H9 (cell line): ENCODE data around the gene STX8. TPM values are rescaled to one million over a fixed set of nuclear protein-coding genes. Genes with fewer than 3 reads are reported as not detected.

Experiments used
- DNase-seq: peaks from one replicate; pipeline ENCODE4 v3.0.0-alpha.2; 2017
- H2AFZ ChIP-seq: one replicate; pipeline ENCODE4 v1.6.1; 2013; ENCODE audit warnings: mild to moderate bottlenecking, low read length, control low read depth, moderate library complexity
- H2AK5ac ChIP-seq: 2 replicates; pipeline ENCODE4 v1.6.1; 2013; ENCODE audit warnings: low read length, control low read depth, mixed read lengths; ENCODE audit not compliant: insufficient read length
- H2BK120ac ChIP-seq: one replicate; pipeline ENCODE4 v1.6.1; 2013; ENCODE audit warnings: low read depth, mild to moderate bottlenecking, low read length, control low read depth, inconsistent platforms; ENCODE audit not compliant: poor library complexity, severe bottlenecking
- H2BK12ac ChIP-seq: 2 replicates; pipeline ENCODE4 v1.6.1; 2013; ENCODE audit warnings: low read length, control low read depth, mixed read lengths, low read depth; ENCODE audit not compliant: insufficient read length
- H2BK15ac ChIP-seq: 2 replicates; pipeline ENCODE4 v1.6.1; 2013; ENCODE audit warnings: low read depth, low read length, control low read depth
- H2BK20ac ChIP-seq: one replicate; pipeline ENCODE4 v1.6.1; 2013; ENCODE audit warnings: low read depth, mild to moderate bottlenecking, low read length, control low read depth, inconsistent platforms; ENCODE audit not compliant: poor library complexity, severe bottlenecking
- H2BK5ac ChIP-seq: 2 replicates; pipeline ENCODE4 v1.6.1; 2013; ENCODE audit warnings: low read length, control low read depth, mixed read lengths; ENCODE audit not compliant: insufficient read length
- H3K14ac ChIP-seq: 2 replicates; pipeline ENCODE4 v1.6.1; 2013; ENCODE audit warnings: low read length, control low read depth; ENCODE audit not compliant: insufficient read depth
- H3K18ac ChIP-seq: 2 replicates; pipeline ENCODE4 v1.6.1; 2013; ENCODE audit warnings: low read depth, mild to moderate bottlenecking, mixed read lengths, low read length, control low read depth; ENCODE audit not compliant: insufficient read length
- H3K23ac ChIP-seq: 2 replicates; pipeline ENCODE4 v1.6.1; 2013; ENCODE audit warnings: low read length, control low read depth, mixed read lengths, low read depth; ENCODE audit not compliant: insufficient read length
- H3K23me2 ChIP-seq: 2 replicates; pipeline ENCODE4 v1.6.1; 2013; ENCODE audit warnings: low read depth, mild to moderate bottlenecking, mixed read lengths, low read length, control low read depth; ENCODE audit not compliant: insufficient read length, poor library complexity, severe bottlenecking
- H3K27ac ChIP-seq: 2 replicates; pipeline ENCODE4 v1.5.1; 2013; ENCODE audit warnings: low read length, control low read depth, mixed read lengths, low read depth; ENCODE audit not compliant: insufficient read length
- H3K27me3 ChIP-seq: 2 replicates; pipeline ENCODE4 v1.6.1; 2013; ENCODE audit warnings: low read length, control low read depth, inconsistent platforms; ENCODE audit not compliant: insufficient read depth
- H3K4ac ChIP-seq: 2 replicates; pipeline ENCODE4 v1.6.1; 2013; ENCODE audit warnings: low read depth, mild to moderate bottlenecking, control low read depth, inconsistent platforms, low read length, moderate library complexity
- H3K4me1 ChIP-seq: 2 replicates; pipeline ENCODE4 v1.6.1; 2013; ENCODE audit warnings: low read length, control low read depth, inconsistent platforms; ENCODE audit not compliant: insufficient read depth
- H3K4me2 ChIP-seq: 2 replicates; pipeline ENCODE4 v1.6.1; 2013; ENCODE audit warnings: low read length, control low read depth, mixed read lengths; ENCODE audit not compliant: insufficient read length, insufficient read depth
- H3K56ac ChIP-seq: 2 replicates; pipeline ENCODE4 v1.6.1; 2013; ENCODE audit warnings: low read depth, mild to moderate bottlenecking, mixed read lengths, low read length, control low read depth; ENCODE audit not compliant: insufficient read length
- H3K79me1 ChIP-seq: 2 replicates; pipeline ENCODE4 v1.6.1; 2013; ENCODE audit warnings: low read depth, mild to moderate bottlenecking, moderate library complexity, low read length, control low read depth, inconsistent platforms; ENCODE audit not compliant: insufficient read depth, poor library complexity, severe bottlenecking
- H3K79me2 ChIP-seq: 2 replicates; pipeline ENCODE4 v1.6.1; 2013; ENCODE audit warnings: low read length, control low read depth, inconsistent platforms; ENCODE audit not compliant: insufficient read depth
- H3K9ac ChIP-seq: 2 replicates; pipeline ENCODE4 v1.6.1; 2013; ENCODE audit warnings: low read length, control low read depth, mixed read lengths; ENCODE audit not compliant: insufficient read length; ENCODE audit errors: extremely low read depth
- H3K9me3 ChIP-seq: one replicate; pipeline ENCODE4 v1.6.1; 2013; ENCODE audit warnings: low read depth, low read length, inconsistent platforms; ENCODE audit not compliant: control insufficient read depth
- H3T11ph ChIP-seq: one replicate; pipeline ENCODE4 v1.6.1; 2013; ENCODE audit warnings: mild to moderate bottlenecking, low read length, control low read depth, inconsistent platforms
- H4K20me1 ChIP-seq: one replicate; pipeline ENCODE4 v1.6.1; 2013; ENCODE audit not compliant: control insufficient read depth, insufficient read length, insufficient read depth
- H4K5ac ChIP-seq: 2 replicates; pipeline ENCODE4 v1.6.1; 2013; ENCODE audit warnings: low read depth, mild to moderate bottlenecking, mixed read lengths, low read length, control low read depth; ENCODE audit not compliant: insufficient read length
- H4K8ac ChIP-seq: replicated peaks from 2 replicates; pipeline ENCODE4 v1.6.1; 2013; ENCODE audit warnings: low read length, control low read depth, mixed read lengths, low read depth; ENCODE audit not compliant: insufficient read length
- H4K91ac ChIP-seq: 2 replicates; pipeline ENCODE4 v1.6.1; 2013; ENCODE audit warnings: low read depth, mild to moderate bottlenecking, moderate library complexity, mixed read lengths, low read length, control low read depth; ENCODE audit not compliant: insufficient read length
- H3K27ac Mint-ChIP-seq, 3 experiments: 2 replicates in 2 of 3; 3 replicates in 1 of 3; pipeline ENCODE4 v1.8.0; 2020 to 2021; ENCODE audit warnings: mixed read lengths in 3 of 3, mild to moderate bottlenecking in 1 of 3, moderate library complexity in 1 of 3
- H3K27me3 Mint-ChIP-seq: 2 replicates; pipeline ENCODE4 v1.8.0; 2021; ENCODE audit warnings: low read depth, mild to moderate bottlenecking, moderate library complexity, mixed read lengths
- H3K36me3 Mint-ChIP-seq, 3 experiments: 2 replicates in 2 of 3; 3 replicates in 1 of 3; pipeline ENCODE4 v1.8.0; 2020 to 2021; ENCODE audit warnings: low read depth in 3 of 3, mixed read lengths in 3 of 3; ENCODE audit not compliant: insufficient read depth in 1 of 3
- H3K4me1 Mint-ChIP-seq, 2 experiments: 2 replicates each; pipeline ENCODE4 v1.8.0; 2020; ENCODE audit warnings: mixed read lengths in 2 of 2
- H3K4me3 Mint-ChIP-seq, 2 experiments: 2 replicates in 1 of 2; 3 replicates in 1 of 2; pipeline ENCODE4 v1.8.0; 2020 to 2021; ENCODE audit warnings: mild to moderate bottlenecking in 2 of 2, mixed read lengths in 2 of 2, moderate library complexity in 1 of 2
- H3K9me3 Mint-ChIP-seq, 2 experiments: 2 replicates in 1 of 2; 3 replicates in 1 of 2; pipeline ENCODE4 v1.8.0; 2020; ENCODE audit warnings: mild to moderate bottlenecking in 2 of 2, mixed read lengths in 2 of 2, moderate library complexity in 1 of 2
- WGBS: extraction: QIAGEN DNeasy Blood & Tissue Kit; methylation state at CpG from one replicate; pipeline ENCODE4 v1.1.7; 2013; ENCODE audit warnings: missing lambda C conversion rate, low lambda C conversion rate, mixed read lengths; ENCODE audit not compliant: insufficient read length; ENCODE audit errors: extremely low coverage; 5-methylcytosine and 5-hydroxymethylcytosine counted together
- total RNA-seq: library from RNA; stranded (reverse); gene quantifications from 2 replicates; pipeline ENCODE4 v1.2.1, GENCODE V29; 2021
- TF ChIP-seq, protein P1 (sequence below): fragments of 200-600 bp; sonication (generic); conservative IDR thresholded peaks from 3 replicates; pipeline ENCODE4 v1.8.0; 2021; ENCODE audit warnings: antibody characterized with exemption, mild to moderate bottlenecking

The STX8 gene
- total RNA-seq, 1 experiment from 2014 or later = 55.1 TPM

DNA sequence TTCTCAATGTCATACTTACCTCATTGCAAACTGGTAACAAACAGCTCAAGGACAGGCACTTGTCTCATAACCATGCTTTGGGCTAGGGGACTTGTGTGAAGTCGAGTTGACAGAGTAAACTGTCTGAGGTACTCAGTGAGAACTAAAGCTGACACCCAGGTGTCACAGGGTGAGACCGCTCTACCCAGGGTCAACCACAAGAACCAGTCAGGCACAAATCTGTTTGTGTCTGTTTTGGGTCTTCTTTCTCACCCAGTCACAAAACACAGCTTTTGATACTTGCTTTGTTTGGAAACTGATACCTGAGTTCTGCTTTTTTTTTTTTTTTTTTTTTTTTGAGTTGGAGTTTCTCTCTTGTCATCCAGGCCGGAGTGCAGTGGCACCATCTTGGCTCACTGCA lies 161.1 kb downstream of the STX8 start:
- Histone ChIP-seq H3K56ac (no peak overlapping the region), H3K18ac (no peak overlapping the region), H3K79me2 (no peaks in the 10 kb centered on the region), H3K27ac (no peak overlapping the region), H2BK120ac (no peak overlapping the region), H3K9me3 (no peaks in the 10 kb centered on the region), H3K9ac (no peak overlapping the region), H2BK12ac (no peak overlapping the region), H2BK20ac (no peak overlapping the region), H3K23ac (no peak overlapping the region), H2BK5ac (no peak overlapping the region), H3K4ac (no peak overlapping the region), H4K5ac (no peak overlapping the region), H3K27me3 (no peaks in the 10 kb centered on the region), H3K23me2 (no peaks in the 10 kb centered on the region), H3K14ac (no peak overlapping the region), H4K20me1 (no peaks in the 10 kb centered on the region), H3K4me1 (no peaks in the 10 kb centered on the region), H3K4me2 (no peak overlapping the region), H2BK15ac (no peak overlapping the region), H4K8ac (no peak overlapping the region), H2AK5ac (no peak overlapping the region), H3T11ph (no peak overlapping the region), H4K91ac (no peak overlapping the region), H2AFZ (no peak overlapping the region), H3K79me1 (no peaks in the 10 kb centered on the region)
- Mint-ChIP-seq H3K4me1 (peaks cover 0 to 4% of the 10 kb centered on the region in 2 experiments; a peak in 1 of 4 replicates), H3K4me3 (no peak overlapping the region), H3K27ac (no peak overlapping the region), H3K36me3 (peaks cover 6 to 7% (median 6%) of the 10 kb centered on the region in 3 experiments; a peak in 6 of 7 replicates), H3K9me3 (peaks cover 6 to 10% of the 10 kb centered on the region in 2 experiments), H3K27me3 (no peaks in the 10 kb centered on the region)
- no CpG with 5 or more reads among the region's 3 CpGs for WGBS
- no peak for DNase-seq
- TF ChIP-seq, protein P1, sequence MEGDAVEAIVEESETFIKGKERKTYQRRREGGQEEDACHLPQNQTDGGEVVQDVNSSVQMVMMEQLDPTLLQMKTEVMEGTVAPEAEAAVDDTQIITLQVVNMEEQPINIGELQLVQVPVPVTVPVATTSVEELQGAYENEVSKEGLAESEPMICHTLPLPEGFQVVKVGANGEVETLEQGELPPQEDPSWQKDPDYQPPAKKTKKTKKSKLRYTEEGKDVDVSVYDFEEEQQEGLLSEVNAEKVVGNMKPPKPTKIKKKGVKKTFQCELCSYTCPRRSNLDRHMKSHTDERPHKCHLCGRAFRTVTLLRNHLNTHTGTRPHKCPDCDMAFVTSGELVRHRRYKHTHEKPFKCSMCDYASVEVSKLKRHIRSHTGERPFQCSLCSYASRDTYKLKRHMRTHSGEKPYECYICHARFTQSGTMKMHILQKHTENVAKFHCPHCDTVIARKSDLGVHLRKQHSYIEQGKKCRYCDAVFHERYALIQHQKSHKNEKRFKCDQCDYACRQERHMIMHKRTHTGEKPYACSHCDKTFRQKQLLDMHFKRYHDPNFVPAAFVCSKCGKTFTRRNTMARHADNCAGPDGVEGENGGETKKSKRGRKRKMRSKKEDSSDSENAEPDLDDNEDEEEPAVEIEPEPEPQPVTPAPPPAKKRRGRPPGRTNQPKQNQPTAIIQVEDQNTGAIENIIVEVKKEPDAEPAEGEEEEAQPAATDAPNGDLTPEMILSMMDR = no peak
